Type B pancreatic cell (in vitro differentiated cells): Measurements from ENCODE around the gene BNC1. TPM values are rescaled to one million over a fixed set of nuclear protein-coding genes. Genes with fewer than 3 reads are reported as not detected.

Source experiments
- DNase-seq: peaks from one replicate; pipeline ENCODE4 v3.0.0; 2021; ENCODE audit warnings: mixed read lengths; ENCODE audit not compliant: unreplicated experiment; ENCODE audit errors: extremely low spot score
- H3K27ac Mint-ChIP-seq: 2 replicates; pipeline ENCODE4 v1.8.0; 2021; ENCODE audit warnings: mild to moderate bottlenecking, mixed read lengths
- H3K27me3 Mint-ChIP-seq: 2 replicates; pipeline ENCODE4 v1.8.0; 2021; ENCODE audit warnings: mixed read lengths
- H3K36me3 Mint-ChIP-seq: 2 replicates; pipeline ENCODE4 v1.8.0; 2021; ENCODE audit warnings: mixed read lengths
- H3K4me1 Mint-ChIP-seq: one replicate; pipeline ENCODE4 v1.8.0; 2021; ENCODE audit warnings: mixed read lengths; ENCODE audit not compliant: unreplicated experiment
- H3K4me3 Mint-ChIP-seq: 2 replicates; pipeline ENCODE4 v1.8.0; 2021; ENCODE audit warnings: mild to moderate bottlenecking, mixed read lengths
- H3K9me3 Mint-ChIP-seq: 2 replicates; pipeline ENCODE4 v1.8.0; 2021; ENCODE audit warnings: mixed read lengths
- CTCF ChIP-seq: fragments of 200-600 bp; sonication (generic); conservative IDR thresholded peaks from 2 replicates; pipeline ENCODE4 v1.5.0; 2021; ENCODE audit warnings: antibody characterized with exemption, mild to moderate bottlenecking
- total RNA-seq: library from RNA; stranded (reverse); gene quantifications from 2 replicates; pipeline ENCODE4 v1.2.1, GENCODE V29; 2021; ENCODE audit warnings: low replicate concordance

Gene BNC1
- total RNA-seq, 1 donor from 2014 or later, result 7.0 TPM

DNA sequence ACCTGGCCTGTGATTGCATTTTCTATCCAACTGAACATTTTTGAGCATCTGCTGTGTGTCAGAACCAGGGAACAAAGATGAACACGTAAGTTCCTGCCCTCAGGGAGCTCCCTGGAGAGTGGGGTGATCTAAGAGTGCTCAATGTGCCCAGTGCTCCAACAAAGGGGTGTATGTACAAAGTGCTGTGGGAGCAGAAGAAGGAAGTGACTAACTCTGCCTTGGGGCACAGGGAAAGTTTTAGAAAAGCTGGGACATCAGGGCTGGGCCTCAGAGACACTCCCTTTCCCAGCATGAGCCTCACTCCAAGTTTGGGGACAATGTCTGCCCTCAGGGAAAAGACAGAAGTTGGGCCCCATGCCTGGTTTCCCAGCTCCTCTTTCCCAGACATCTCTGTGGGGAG is 27.6 kb upstream of the BNC1 start:
- Mint-ChIP-seq H3K9me3 (peaks cover 8% of the 10 kb centered on the region), H3K4me3 (no peak overlapping the region), H3K27ac (no peak overlapping the region), H3K4me1 (peaks cover 16% of the 10 kb centered on the region), H3K27me3 (no peaks in the 10 kb centered on the region), H3K36me3 (no peaks in the 10 kb centered on the region)
- TF ChIP-seq CTCF, result no peak
- DNase-seq, result no peak

DNA sequence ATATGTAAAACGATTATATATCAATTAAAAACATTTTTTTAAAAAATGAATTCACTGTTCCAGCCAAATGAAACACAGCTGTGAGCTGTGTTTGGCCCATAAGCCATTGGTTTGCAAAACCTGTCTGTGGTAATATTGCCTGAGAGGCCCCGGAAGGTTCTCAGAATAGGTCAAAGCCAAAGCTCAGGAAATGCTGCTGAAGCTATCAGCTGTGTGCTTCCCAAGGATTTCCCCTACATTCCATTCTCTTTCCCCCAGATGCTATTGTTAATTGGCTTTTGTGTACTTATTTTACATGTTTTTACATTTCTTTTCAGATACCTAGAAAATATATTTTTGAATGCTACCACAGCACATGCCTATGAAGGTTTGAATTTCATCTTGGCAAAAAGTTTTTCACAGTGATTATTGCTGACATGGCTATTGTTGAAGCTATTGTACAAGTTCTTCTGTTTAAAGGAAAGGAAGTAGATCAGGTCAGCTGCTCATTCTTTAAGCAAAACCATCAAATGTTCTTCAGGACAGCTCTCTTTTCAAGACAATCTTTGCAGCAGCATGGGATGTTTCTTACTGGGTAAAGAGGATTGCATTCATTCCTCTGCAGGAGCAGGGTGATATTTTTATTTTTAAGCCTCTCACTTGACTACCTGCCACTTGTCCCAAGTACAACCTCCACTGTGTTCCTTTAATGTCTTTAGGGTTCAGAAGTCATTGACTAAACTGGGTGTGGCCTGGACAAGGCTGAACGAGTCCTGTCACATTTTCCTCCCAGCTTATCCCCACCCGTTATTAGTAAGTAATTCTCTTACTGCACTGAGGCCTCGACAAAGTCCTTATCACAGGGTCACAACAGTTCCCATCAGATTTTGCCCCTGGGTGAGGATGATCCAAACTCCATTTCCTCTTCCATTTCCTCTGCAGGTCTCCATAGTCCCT is 26.3 kb upstream of the BNC1 start:
- no peak for DNase-seq
- no peak overlapping the region for H3K27ac Mint-ChIP-seq
- no peaks in the 10 kb centered on the region for H3K27me3 Mint-ChIP-seq
- H3K9me3 Mint-ChIP-seq, result peaks cover 8% of the 10 kb centered on the region
- no peak for TF ChIP-seq CTCF
- H3K36me3 Mint-ChIP-seq, result no peaks in the 10 kb centered on the region
- peaks cover 23% of the 10 kb centered on the region for H3K4me1 Mint-ChIP-seq
- H3K4me3 Mint-ChIP-seq, result peak overlapping the region; percentile 25

DNA sequence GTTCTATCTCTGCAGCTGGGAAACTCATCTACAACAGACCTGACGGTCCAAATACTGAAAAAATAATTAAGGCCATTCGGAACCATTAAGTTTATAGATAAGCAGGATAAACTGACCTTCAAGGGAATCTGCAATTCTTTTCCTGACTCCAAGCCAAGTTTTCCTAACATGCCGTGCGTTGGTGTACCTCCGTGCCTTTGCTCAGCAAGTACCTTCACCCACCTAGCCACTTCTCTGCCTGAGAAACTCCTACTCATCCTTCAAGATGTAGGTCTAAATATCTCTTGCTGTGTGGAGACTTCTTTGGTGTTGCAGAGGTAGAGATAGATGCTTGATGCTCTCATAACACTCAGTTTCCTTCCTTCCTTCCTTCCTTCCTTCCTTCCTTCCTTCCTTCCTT is 24.2 kb upstream of the BNC1 start:
- no peaks in the 10 kb centered on the region for H3K27me3 Mint-ChIP-seq
- H3K36me3 Mint-ChIP-seq, result no peaks in the 10 kb centered on the region
- no peak overlapping the region for H3K27ac Mint-ChIP-seq
- no peak overlapping the region for H3K4me3 Mint-ChIP-seq
- DNase-seq, result no peak
- H3K9me3 Mint-ChIP-seq, result peaks cover 8% of the 10 kb centered on the region
- peaks cover 34% of the 10 kb centered on the region for H3K4me1 Mint-ChIP-seq
- TF ChIP-seq CTCF, result no peak

- H3K4me1 Mint-ChIP-seq, result peaks cover 34% of the 10 kb centered on the region
- no peak for TF ChIP-seq CTCF
- H3K27me3 Mint-ChIP-seq, result no peaks in the 10 kb centered on the region
- no peaks in the 10 kb centered on the region for H3K9me3 Mint-ChIP-seq
- DNase-seq, result no peak
- no peaks in the 10 kb centered on the region for H3K36me3 Mint-ChIP-seq
- peak overlapping the region; percentile 47 for H3K4me3 Mint-ChIP-seq
- peak overlapping the region; percentile 67 for H3K27ac Mint-ChIP-seq
These were observed 22.1 kb upstream of the BNC1 start for GRCh38 chr15:83306561-83306960.

DNA sequence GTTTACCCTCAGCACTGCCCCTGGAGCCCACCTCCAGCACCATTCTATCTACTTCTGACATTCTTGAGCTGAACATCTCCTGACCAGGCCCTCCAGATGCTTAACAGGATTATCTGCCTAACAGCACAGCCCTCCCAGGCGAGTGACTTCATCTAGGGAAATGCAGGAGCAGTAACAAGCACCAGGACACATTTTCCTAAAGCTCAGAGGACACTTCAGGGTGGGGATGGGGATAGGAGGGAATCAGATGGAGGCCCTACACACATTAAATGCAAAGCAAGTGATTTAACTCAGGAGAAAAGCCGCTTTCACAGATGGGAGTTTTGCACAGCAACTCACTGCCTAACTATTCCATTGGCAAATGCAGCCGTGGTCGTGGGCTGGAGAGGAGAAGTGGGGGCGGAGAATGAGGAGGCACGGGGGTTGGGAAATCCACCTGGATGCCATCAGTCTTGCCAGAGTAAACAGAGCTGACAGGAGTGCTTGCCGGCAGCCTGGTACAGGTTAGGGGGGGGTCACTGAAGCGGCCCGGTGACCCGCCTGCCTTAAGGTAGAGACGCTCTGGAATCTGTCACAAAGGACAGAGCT is 21.3 kb upstream of the BNC1 start:
- peak overlapping the region; percentile 67 for H3K27ac Mint-ChIP-seq
- TF ChIP-seq CTCF, result no peak
- H3K4me3 Mint-ChIP-seq, result peak overlapping the region; percentile 47

More for the DNA sequence above, 21.3 kb upstream of the BNC1 start:
- Mint-ChIP-seq H3K4me1 (peaks cover 27% of the 10 kb centered on the region), H3K27me3 (no peaks in the 10 kb centered on the region), H3K9me3 (no peaks in the 10 kb centered on the region), H3K36me3 (no peaks in the 10 kb centered on the region)
- DNase-seq, result no peak
